GM21390 (cell line): Measurements from ENCODE around the gene RALB.

Experiments used
- ATAC-seq: cut with Tn5 transposase; IDR thresholded peaks from one replicate; pipeline ENCODE4 v1.9.1; 2021; ENCODE audit not compliant: unreplicated experiment

Gene RALB

DNA sequence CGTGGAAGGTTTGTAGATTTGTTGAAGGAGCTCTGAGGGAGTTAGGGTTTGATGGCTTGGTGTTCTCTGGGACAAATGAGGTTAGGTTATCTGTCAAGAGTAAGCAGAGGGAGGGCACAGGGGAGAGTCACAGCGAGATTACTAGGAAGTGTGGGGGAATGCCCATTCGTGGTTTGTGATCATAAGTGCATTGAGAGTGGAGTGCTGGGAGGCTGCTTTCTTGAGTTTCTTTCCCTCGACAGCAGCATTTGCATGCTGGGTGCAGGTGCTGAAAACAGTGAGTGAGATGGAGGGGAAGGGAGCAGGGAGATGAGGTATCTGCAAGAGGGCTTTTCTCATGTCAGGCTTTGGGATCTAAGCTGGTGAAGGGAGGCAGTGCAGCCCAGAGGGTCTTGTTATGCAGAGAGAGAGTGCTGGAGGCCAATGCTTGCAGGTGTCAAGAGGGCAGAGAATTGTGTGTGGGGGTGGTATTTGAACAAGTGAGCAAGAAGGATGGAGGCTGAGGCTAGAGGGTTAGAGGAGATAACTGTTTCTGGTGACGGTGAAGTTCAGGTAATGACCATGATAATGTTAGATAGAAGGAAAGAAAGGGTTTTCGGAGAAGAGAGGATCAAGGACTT, 8.8 kb downstream of the RALB start:
- peak; percentile 72 for ATAC-seq

DNA sequence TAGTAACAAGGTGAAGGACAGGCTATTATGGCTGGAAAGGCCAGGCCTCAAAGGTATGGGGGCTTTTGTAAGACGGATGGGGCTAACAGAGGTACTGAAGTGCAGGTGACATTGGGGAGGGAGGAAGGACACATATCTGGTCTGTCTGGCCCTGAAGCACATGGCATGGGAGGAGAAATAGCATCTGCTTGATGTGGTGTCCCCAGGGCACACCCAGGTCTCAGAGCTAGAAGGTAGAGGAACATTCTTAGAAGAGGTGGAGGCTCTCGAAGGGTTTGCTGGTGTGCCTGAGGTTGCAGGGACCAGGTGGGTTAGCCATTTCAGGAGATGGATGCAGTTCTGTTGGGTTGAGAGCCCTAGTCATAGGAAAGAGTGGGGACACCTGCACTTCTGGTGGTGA, 9.5 kb downstream of the RALB start:
- ATAC-seq, result no peak

DNA sequence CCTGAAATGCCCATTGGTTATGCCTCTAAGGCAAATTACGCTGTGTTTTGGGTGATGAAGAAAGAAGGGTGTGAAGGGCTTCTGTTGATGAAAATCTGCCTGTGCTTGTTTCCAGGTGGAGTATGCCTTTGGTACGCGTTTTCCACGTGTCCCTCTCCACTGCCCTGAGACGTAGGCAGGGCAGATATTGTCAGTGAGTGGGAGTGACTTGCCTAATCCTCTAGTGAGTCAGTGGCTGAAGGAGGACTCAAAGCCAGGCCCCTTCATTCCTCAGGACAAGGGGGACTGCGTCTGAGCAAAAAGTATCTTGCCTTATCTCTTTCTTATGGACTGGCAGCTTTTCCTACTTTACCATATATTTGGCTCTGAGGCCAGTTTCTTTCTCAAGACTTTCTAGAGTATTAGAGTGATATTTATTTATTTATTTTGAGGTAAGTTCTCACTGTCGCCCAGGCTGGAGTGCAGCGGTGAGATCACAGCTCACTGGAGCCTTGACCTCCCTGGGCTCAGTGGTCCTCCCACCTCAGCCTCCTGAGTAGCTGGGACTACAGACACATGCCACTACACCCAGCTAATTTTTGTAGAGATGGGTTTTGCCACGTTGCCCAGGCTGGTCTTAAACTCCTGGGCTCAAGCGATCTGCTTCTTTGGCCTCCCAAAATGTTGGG, 10.2 kb downstream of the RALB start:
- no peak for ATAC-seq

DNA sequence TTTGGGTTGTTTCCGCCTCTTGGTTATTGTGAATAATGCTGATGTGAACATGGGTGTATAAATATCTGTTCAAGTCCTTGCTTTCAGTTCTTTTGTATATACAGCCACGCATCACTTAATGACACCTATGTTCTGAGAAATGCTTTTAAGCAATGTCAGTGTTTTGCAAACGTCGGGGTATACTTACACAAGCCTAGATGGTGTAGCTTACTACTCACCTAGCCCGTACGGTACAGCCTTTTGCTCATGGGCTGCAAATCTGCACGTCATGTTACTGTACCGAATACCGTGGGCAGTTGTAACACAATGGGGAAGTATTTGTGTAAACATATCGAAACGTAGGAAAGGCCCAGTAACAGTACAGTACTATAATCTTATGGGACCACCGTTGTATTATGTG, 12.4 kb downstream of the RALB start:
- ATAC-seq, result peak; percentile 40

DNA sequence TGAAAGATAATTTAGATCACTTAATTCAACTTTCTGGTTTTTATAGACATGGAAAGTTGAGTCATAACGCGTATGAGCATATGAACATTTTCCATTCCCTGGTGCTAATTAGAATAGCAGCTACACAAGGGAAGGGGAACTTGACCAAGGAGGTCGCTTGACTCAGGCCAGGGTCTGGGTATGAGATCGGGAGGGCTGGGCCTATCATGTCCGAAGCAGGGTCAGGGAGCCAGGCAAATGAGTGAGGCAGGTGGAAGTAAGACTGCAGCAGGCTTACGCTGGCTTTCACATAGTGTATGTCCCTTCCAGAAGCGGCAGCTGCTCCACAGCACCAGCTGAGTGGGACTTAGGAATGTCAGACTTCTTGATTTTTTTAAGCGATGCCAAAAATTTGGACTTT, 14.7 kb downstream of the RALB start:
- ATAC-seq, result no peak

DNA sequence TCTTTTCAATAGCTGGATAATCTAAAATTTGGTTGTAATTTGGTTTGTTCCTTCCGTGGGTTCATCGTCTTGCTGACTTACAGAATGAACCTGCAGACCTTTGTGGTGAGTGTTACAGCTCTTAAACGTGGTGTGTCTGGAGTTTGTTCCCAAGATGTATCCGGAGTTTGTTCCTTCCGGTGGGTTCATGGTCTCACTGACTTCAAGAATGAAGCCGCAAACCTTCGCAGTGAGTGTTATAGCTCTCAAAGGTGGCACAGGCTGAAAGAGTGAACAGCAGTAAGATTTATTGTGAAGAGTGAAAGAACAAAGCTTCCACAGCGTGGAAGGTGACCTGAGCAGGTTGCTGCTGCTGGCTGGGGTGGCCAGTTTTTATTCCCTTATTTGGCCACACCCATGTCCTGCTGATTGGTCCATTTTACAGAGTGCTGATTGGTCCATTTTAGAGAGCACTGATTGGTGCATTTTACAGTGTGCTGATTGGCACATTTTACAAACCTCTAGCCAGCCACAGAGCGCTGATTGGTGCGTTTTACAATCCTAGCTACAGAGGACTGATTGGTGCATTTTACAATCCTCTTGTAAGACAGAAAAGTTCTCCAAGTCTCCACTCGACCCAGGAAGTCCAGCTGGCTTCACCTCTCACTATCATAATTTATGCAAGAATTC, 16.6 kb downstream of the RALB start:
- no peak for ATAC-seq

DNA sequence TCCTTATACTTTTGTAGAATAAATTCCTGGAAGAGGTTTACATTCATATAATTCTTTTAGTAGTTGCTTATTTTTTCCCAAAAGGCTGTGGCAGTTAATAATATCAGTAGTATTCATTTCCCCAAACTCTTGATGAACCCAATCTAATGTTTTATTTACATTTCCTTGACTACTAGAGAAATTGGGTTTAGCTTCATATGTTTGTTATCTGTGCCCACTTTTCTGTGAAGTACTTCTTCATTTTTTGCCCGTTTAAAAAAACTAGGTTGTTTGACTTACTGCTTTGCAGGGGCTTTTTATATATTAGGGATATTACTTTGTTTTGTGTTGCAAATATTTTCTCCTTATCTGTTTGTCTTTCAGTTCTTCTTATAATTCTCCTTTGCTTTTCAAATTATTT, 17.2 kb downstream of the RALB start:
- ATAC-seq, result no peak

DNA sequence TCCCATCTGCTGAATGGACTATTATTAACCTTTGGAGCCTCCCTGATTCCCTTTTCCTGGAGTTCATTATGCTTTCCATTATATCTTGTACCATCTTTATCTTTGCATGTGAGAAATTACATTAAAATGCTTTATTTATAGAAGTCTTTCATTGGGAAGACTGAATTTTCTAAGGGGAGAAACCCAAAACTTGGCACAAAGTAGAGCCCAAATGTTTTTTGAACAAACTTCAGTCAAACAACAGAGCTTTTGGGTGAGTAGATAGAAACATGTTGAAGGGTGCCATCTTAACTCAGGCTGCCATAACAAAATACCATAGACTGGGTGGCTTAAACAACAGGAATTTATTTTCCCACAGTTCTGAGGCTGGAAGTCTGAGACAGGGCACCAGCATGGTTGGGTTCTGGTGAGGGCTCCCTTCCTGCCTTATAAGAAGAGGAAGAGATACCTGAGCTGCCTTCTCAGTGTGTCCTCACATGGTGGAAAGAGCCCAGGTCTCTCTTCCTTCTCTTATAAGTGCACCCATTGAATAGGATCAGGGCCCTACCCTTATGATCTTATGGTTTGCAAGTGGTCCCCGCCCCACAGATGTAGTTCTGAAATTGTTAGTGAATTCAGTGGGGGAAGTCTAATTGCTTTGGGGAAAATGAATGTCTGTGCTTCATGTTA, 19.2 kb downstream of the RALB start:
- ATAC-seq, result no peak

DNA sequence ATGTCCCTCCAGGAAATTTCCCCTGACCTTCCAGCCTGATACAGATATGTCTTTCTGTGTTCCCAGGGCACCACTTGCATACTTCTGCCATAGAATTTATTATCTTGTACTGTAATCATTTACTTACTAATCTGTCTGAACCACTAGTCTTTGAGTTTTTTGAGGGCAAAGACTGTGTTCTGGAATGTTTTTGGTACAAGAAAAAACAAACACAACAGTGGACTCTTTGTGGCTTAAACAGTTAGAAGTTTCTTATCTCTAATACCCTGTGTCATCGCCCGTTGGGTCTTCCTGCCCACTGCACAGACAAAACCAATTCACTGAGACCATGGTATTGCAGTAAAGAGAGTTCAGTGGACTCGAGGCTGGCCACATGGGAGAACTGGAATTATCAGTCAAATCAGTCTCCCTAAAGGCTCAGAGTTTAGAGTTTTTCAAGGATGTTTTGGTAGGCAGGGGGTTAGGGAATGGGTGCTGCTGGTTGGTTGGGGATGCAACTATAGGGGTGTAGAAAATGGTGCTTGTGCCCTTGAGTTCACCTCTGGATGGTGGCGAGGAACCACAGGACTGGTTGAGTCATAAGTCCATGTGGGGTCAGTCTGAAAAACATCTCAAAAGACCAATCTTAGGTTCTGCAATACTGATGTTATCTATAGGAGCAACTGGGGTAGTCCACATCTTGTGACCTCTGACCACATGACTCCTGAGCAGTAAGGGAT, 20.3 kb downstream of the RALB start:
- no peak for ATAC-seq

DNA sequence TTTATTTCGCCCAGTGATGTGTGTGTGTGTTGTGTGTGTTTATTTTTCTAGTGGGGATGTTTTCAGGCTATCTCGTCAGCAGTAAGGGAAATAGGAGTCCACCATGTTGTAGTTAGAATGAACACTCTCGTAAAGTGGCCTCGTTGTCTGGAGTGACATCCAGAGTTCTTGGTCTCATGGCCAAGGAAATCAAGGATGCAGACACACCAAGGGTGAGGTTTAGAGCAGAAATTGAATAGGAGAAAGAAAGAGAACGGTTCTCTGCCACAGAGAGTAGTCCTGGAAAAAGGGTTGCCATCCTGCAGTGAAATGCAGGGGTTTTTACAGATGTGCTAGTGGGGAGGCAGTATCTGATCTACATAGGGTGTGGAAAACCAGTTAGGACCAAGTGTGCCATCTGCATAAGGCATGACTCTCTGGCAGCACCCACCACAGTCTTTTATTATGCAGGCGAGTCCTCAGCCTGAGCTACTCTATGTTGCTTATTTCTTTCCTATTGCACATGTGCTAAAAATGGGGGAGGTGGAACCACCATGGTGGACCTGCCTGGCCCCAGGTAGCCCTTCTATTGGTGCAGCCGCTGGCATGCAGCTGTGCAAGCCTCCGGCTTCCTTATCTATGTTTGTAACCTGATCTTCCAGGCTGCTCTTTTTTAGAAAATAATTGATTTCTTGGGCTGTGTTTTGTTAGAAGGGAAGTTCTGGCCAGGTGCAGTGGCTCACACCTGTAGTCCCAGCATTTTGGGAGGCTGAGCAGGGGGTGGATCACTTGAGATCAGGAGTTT, 23.2 kb downstream of the RALB start:
- no peak for ATAC-seq

DNA sequence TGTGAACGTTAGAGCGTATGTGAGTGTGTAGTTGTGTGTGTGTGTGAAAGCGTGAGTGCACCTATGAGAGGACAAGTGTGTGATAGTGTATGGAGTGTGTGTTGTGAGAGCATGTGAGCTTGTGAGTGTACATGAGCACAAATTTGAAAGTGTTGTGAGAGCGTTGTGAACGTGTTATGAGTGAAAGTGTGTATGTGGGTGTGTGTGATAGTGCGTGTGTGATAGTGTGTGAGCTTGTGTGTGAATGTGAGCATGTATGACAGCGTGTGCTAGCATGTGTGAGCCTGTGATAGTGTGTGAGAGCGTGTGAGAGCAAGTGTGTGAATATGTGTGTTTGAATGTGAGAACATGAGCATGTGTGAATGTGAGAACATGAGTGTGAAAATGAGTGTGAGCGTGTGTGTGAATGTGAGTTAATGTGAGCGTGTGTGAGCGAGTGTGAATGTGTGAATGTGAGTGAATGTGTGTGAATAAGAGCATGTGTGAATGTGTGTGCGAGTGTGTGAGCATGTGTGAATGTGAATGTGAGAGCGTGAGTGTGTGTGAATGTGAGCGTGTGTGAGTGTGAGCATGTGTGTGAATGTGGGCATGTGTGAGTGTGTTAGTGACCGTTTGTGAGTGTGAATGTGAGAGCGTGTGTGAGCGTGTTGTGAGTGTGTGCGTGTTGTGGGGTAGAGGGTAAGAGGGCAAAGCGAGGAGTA, 25.0 kb downstream of the RALB start:
- ATAC-seq, result no peak

DNA sequence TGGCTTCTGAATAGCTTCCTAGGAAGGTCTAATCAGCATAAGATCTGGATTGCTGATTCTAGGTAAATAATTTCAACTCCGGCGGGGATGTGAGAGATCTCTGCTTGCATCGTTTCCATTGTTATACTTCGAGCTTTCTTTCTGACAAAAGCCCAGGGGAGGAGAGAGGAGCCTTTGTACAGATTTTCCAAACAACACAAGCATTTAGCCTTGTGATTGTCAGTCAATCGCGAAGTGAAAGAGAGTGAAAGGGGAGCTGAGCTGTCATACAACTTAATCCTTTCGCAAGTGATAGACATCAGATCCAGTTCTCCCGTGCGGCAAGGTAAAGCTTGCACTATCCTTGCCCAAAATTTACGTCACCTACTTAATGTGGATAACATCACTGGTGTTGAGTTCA, 26.2 kb downstream of the RALB start:
- no peak for ATAC-seq

DNA sequence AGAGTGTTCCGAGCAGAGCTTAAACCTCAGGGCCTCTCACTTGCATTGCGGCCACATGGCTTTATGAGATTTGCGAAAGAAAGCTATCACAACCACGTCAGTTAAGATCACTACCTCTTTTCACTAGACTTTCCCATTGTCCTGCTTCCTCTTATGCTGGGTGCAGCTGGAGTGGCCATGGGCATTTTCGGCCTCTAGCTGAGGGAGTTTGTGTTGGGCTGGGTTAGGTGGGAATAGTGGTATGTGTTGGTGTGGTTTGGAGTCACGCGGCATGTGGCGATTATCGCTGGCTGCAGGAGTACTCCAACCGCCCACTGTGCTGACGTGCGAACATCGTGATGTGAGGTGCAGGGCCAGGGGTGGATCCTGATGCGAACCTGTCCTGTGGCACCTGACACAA, 27.1 kb downstream of the RALB start:
- ATAC-seq, result no peak

DNA sequence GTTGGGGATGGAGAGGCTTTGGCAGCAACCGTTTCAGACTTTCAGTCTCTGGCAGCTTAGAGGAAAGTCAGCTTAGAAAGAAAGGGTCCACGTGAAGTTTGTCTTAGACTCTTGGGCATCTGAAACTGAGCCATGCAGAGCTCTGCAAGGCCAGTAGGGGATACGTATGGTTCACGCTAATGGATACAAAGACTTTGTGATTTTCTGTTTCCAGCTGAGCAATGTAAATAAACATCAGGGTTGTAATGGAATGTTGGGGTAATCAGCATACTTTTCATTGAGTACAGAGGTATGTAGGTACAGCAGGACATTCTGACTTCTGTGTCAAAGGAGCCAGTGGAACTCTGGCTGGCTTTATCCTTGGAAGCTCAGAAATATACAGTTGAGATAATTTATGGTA, 31.0 kb downstream of the RALB start:
- no peak for ATAC-seq

DNA sequence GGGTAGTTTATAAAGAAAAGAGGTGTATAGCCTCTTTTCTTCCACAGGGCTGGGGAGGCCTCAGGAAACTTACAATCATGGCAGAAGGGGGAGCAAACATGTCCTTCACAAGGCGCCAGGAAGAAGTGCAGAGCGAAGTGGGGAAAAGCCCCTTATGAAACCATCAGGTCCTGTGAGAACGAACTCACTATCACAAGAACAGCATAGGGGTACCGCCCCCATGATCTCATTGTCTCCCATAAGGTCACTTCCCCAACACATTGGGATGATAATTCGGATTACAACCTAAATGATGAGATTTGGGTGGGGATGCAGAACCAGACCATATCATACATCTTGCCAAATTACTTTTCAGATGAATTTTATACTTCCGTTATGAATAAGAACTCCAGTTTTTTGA, 32.4 kb downstream of the RALB start:
- no peak for ATAC-seq

DNA sequence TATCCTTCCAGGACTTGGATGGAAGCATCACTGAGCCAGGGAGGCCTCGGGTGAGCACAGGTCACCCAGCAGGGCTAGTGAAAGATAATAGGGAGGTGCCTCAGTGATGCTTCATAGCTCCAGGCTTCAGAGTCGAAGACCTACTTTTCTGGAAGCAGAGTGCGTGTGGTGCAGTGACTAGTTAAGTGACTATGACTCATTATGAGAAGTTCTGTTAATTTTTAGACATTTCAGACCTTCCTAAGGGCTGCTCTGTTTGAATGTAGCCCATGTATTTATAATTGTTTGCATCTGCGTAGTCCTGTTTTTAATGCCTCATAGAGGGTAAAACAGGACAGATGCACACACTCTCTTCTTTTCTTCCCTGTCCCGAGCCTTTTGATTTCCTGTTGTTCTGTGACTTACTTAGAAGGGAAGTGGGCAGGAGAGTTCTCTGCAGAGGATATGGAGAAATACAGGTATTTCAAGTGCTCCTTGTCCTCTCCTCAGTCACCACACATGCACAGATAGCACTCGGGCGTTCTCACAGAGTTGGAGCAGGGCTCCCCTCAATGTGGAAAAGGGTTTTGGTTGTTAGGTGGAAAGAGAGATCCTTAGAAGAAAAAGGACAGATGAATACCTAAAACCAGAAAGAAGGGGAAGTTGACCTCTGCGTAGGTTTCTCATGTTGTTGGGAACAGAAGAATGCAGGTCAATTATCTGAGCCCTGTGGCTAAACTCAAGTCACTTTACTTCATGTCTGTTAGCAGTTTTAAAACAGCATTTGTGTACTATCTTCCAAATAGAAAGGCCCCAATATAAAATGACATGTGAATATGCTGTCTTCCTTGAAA, 34.7 kb downstream of the RALB start:
- ATAC-seq, result peak; percentile 98

DNA sequence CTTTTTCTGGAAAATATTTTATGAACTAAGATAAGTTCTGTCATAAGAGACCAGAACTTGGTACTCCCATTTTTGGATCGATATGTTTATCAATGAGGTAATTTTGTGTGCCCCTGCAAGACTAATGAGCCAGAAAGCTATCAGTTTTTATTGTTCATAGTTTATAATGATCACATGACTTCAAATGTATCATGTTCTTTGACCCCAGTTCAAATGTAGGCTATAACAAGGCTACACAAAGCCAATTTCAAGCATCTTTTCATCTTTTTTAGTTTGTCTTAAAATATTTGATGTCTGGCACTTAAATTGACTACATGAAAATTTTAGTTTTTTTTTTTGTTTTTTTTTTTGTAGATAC, 35.3 kb downstream of the RALB start:
- ATAC-seq, result no peak

DNA sequence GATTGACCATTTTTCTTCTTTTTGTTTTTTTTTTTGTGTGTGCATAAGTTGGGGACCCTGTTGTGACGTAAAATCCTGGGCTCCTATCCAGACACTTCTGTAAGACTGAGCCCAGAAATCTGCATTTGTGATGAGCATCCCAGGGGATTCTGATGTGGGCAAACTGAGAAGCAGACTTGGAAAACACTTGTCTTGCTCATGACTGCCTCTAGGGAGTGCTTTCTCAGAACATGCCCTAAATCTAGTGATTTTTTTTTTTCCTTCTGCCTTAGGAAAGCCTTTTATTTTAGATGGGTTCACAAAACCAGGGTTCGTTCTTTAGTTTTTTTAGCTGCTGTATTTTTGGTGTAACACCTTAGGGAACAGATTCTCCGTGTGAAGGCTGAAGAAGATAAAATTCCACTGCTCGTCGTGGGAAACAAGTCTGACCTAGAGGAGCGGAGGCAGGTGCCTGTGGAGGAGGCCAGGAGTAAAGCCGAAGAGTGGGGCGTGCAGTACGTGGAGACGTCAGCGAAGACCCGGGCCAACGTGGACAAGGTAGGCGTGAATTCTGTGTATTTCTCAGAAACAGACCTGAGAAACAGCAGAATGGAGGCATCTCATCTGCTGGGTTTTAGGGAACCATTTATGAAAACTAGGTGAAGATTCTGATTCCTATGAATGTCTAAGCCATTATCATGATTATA, 36.7 kb downstream of the RALB start:
- ATAC-seq, result no peak

DNA sequence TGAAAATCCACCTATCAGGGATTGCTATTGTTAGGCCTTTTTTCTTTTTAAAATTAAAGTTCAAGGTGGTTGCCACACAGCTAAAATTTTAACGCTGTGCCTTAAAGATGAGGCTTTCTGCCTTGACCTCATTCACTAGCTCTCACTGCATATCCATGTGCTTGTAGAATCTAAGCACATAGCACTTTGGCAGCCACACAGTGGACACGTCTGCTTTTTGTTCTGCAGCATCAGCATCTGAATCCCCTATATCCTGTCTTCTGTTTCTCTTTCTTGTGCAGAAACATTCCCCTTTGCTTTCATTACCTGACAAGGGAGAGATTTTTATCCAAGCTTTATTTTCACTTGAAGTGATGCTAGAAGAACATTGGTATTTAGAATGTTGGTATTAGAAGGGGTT, 38.1 kb downstream of the RALB start:
- no peak for ATAC-seq
